Activated effector memory CD4-positive, alpha-beta T cell treated with Interleukin-2 at 50 U/mL for 16 hours (primary cell): ENCODE data around the gene HOXD10.

Experiments
- DNase-seq: peaks from one replicate; pipeline ENCODE4 v3.0.0-alpha.2; 2020

The HOXD10 gene

GRCh38 chr2:176096243-176096985 is 20.2 kb upstream of the HOXD10 start:
- DNase-seq: no peak

GRCh38 chr2:176096986-176097819 is 19.4 kb upstream of the HOXD10 start:
- peak; percentile 25 for DNase-seq

GRCh38 chr2:176097820-176098365 is 18.7 kb upstream of the HOXD10 start:
- DNase-seq: no peak

- no peak for DNase-seq
These were observed 18.0 kb upstream of the HOXD10 start for GRCh38 chr2:176098366-176099158.

GRCh38 chr2:176099159-176099727 is 17.3 kb upstream of the HOXD10 start:
- DNase-seq: no peak

- DNase-seq: no peak
These were observed 16.6 kb upstream of the HOXD10 start, which contains the start of gene HOXD12 for GRCh38 chr2:176099728-176100546. Gene HOXD12, plus strand, starts transcription at chr2:176099795. Its CDS starts 7 bp downstream, at chr2:176099802.

- DNase-seq: no peak
These were observed 15.9 kb upstream of the HOXD10 start for GRCh38 chr2:176100547-176101140.

GRCh38 chr2:176101216-176101830 is 15.3 kb upstream of the HOXD10 start:
- DNase-seq: no peak

GRCh38 chr2:176101842-176102241 is 14.7 kb upstream of the HOXD10 start:
- DNase-seq: no peak

GRCh38 chr2:176102309-176102866 is 14.2 kb upstream of the HOXD10 start:
- DNase-seq: no peak

GRCh38 chr2:176103194-176103593 is 13.4 kb upstream of the HOXD10 start:
- no peak for DNase-seq

- no peak for DNase-seq
These were observed 12.7 kb upstream of the HOXD10 start for GRCh38 chr2:176103742-176104315.

- no peak for DNase-seq
These were observed 12.1 kb upstream of the HOXD10 start for GRCh38 chr2:176104316-176105077.

- no peak for DNase-seq
These were observed 11.4 kb upstream of the HOXD10 start for GRCh38 chr2:176105078-176105729.

- DNase-seq: no peak
These were observed 10.6 kb upstream of the HOXD10 start for GRCh38 chr2:176105730-176106580.

GRCh38 chr2:176106581-176107539 is 9.7 kb upstream of the HOXD10 start, which contains the start of gene HOXD11:
Gene HOXD11, plus strand, starts transcription at chr2:176107280. Its CDS starts 76 bp downstream, at chr2:176107356.
- no peak for DNase-seq
